ENCODE data around the gene SUDS3.

- TF ChIP-seq CTCF (IDR thresholded peaks at IDR 0.05) (no peak), POLR2A (IDR thresholded peaks at IDR 0.05) (no peak)
These were observed 41.3 kb upstream of the SUDS3 start for GRCh38 chr12:118334939-118335567.

Data from breast epithelium (tissue), 3 donors.